HepG2 (cell line): ENCODE results near the gene ENO1. TPM values are rescaled to one million over a fixed set of nuclear protein-coding genes. Genes with fewer than 3 reads are reported as not detected.
A peak's percentile ranks its signal among the peaks of the same experiment; 100 is the strongest.

Experiments
- CHCHD3 ChIP-seq: sonication (generic); formaldehyde crosslinking; IDR thresholded peaks from 2 replicates; pipeline ENCODE4 v1.8.0; 2022; ENCODE audit warnings: mild to moderate bottlenecking, missing genetic modification reagents, moderate library complexity
- DNMT3B ChIP-seq: conservative IDR thresholded peaks from 2 replicates; pipeline ENCODE4 v1.6.1; 2016; ENCODE audit warnings: missing biosample characterization, control low read depth
- IRF9 ChIP-seq: sonication (generic); formaldehyde crosslinking; IDR thresholded peaks from 2 replicates; pipeline ENCODE4 v1.8.0; 2022; ENCODE audit warnings: missing genetic modification reagents, mild to moderate bottlenecking, borderline replicate concordance
- NFE2L1 ChIP-seq: sonication (generic); formaldehyde crosslinking; IDR thresholded peaks from 2 replicates; pipeline ENCODE4 v1.4.0; 2020; ENCODE audit warnings: missing genetic modification reagents, mild to moderate bottlenecking, borderline replicate concordance
- NFIB ChIP-seq: sonication (generic); formaldehyde crosslinking; IDR thresholded peaks from 2 replicates; pipeline ENCODE4 v1.9.0; 2021; ENCODE audit warnings: missing genetic modification reagents, mild to moderate bottlenecking, borderline replicate concordance
- RELA ChIP-seq: sonication (generic); formaldehyde crosslinking; IDR thresholded peaks from 2 replicates; pipeline ENCODE4 v1.4.0; 2020; ENCODE audit warnings: missing genetic modification reagents
- RFX5 ChIP-seq: IDR thresholded peaks from 2 replicates; pipeline ENCODE4 v1.6.1; 2011; ENCODE audit warnings: low read depth, low read length, improper control_type of control experiment
- SMC3 ChIP-seq: IDR thresholded peaks from 2 replicates; pipeline ENCODE4 v1.6.1; 2011; ENCODE audit warnings: low read length, improper control_type of control experiment
- SRF ChIP-seq: IDR thresholded peaks from 2 replicates; pipeline ENCODE4 v1.6.1; 2011; ENCODE audit warnings: mild to moderate bottlenecking, low read depth, low read length, moderate library complexity
- ZNF10 ChIP-seq: sonication (generic); formaldehyde crosslinking; IDR thresholded peaks from 2 replicates; pipeline ENCODE4 v1.4.0; 2020; ENCODE audit warnings: mild to moderate bottlenecking, low read depth, missing genetic modification reagents, borderline replicate concordance
- ZNF225 ChIP-seq: sonication (generic); formaldehyde crosslinking; IDR thresholded peaks from 2 replicates; pipeline ENCODE4 v1.4.0; 2020; ENCODE audit warnings: mild to moderate bottlenecking, missing genetic modification reagents
- ZNF230 ChIP-seq: sonication (generic); formaldehyde crosslinking; IDR thresholded peaks from 2 replicates; pipeline ENCODE4 v1.4.0; 2020; ENCODE audit warnings: mild to moderate bottlenecking, missing genetic modification reagents
- ZNF280D ChIP-seq: sonication (generic); formaldehyde crosslinking; IDR thresholded peaks from 2 replicates; pipeline ENCODE4 v1.5.1; 2020; ENCODE audit warnings: mild to moderate bottlenecking, missing genetic modification reagents
- ZNF580 ChIP-seq: IDR thresholded peaks from 2 replicates; pipeline ENCODE4 v1.6.1; 2016; ENCODE audit warnings: low read depth, borderline replicate concordance
- polyA plus RNA-seq, 8 experiments: library from polyadenylated mRNA; depleted of rRNA in 3 of 8; stranded (reverse) in 7 of 8; unstranded in 1 of 8; fragments of >200 nt; fragmentation: Illumina TruSeq in 4 of 8; extraction: Trizol in 4 of 8; gene quantifications; 2 replicates each; pipeline versions ENCODE4 v1.2.1 to v1.2.3, GENCODE V29; 2011 to 2016; ENCODE audit warnings: low read depth in 4 of 8, missing spikeins in 1 of 8, mixed read lengths in 1 of 8; ENCODE audit not compliant: insufficient read depth in 1 of 8
- total RNA-seq, 5 experiments: library from RNA; depleted of rRNA; stranded (reverse); fragments of >200 nt; fragmentation: Illumina TruSeq; extraction: Trizol; gene quantifications; 2 replicates each; pipeline ENCODE4 v1.2.3, GENCODE V29; 2016; ENCODE audit warnings: low read depth in 1 of 5
- TF ChIP-seq, protein P1 (sequence below): sonication (generic); formaldehyde crosslinking; IDR thresholded peaks from 2 replicates; pipeline ENCODE4 v1.9.0; 2021; ENCODE audit warnings: missing genetic modification reagents, borderline replicate concordance
- TF ChIP-seq, protein P2 (sequence below): sonication (generic); formaldehyde crosslinking; IDR thresholded peaks from 2 replicates; pipeline ENCODE4 v1.9.0; 2021; ENCODE audit warnings: missing genetic modification reagents, mild to moderate bottlenecking, borderline replicate concordance
- TF ChIP-seq, protein P3 (sequence below): sonication (generic); formaldehyde crosslinking; IDR thresholded peaks from 2 replicates; pipeline ENCODE4 v1.5.0; 2020; ENCODE audit warnings: missing genetic modification reagents, mild to moderate bottlenecking, borderline replicate concordance

Gene ENO1
- total and polyA plus RNA-seq, 2 of the 13 experiments (the other 11 are each of a cell fraction or from before 2014, with no cell fraction given): 1,559 to 3,103 TPM

GRCh38 chr1:8878698-8879463, 395 bp upstream of the ENO1 start (continued):
- peak; percentile 78; the same call in 1 of the 2 replicates for TF ChIP-seq ZNF580 (CRISPR knock-in tag)
- TF ChIP-seq ZNF230: no peak
- TF ChIP-seq, protein P1, sequence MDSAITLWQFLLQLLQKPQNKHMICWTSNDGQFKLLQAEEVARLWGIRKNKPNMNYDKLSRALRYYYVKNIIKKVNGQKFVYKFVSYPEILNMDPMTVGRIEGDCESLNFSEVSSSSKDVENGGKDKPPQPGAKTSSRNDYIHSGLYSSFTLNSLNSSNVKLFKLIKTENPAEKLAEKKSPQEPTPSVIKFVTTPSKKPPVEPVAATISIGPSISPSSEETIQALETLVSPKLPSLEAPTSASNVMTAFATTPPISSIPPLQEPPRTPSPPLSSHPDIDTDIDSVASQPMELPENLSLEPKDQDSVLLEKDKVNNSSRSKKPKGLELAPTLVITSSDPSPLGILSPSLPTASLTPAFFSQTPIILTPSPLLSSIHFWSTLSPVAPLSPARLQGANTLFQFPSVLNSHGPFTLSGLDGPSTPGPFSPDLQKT (CRISPR knock-in tag): no peak
- TF ChIP-seq, protein P2, sequence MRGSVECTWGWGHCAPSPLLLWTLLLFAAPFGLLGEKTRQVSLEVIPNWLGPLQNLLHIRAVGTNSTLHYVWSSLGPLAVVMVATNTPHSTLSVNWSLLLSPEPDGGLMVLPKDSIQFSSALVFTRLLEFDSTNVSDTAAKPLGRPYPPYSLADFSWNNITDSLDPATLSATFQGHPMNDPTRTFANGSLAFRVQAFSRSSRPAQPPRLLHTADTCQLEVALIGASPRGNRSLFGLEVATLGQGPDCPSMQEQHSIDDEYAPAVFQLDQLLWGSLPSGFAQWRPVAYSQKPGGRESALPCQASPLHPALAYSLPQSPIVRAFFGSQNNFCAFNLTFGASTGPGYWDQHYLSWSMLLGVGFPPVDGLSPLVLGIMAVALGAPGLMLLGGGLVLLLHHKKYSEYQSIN (CRISPR knock-in tag): peak; percentile 86; the same call in 1 of the 2 replicates
- TF ChIP-seq CHCHD3 (CRISPR knock-in tag): peak; percentile 81; the same call in 1 of the 2 replicates
- TF ChIP-seq RELA: peak; percentile 18; the same call in 1 of the 2 replicates
- TF ChIP-seq DNMT3B (CRISPR knock-in tag): peak; percentile 49
- no peak for TF ChIP-seq NFIB
- no peak for TF ChIP-seq ZNF10 (CRISPR knock-in tag)
- no peak for TF ChIP-seq SMC3
- TF ChIP-seq ZNF280D (CRISPR knock-in tag): no peak; the same call in 1 of the 2 replicates
- TF ChIP-seq ZNF225: peak; percentile 66; the same call in 1 of the 2 replicates
- peak; percentile 98 for TF ChIP-seq IRF9 (CRISPR knock-in tag)
- TF ChIP-seq NFE2L1 (CRISPR knock-in tag): no peak
- TF ChIP-seq, protein P3, sequence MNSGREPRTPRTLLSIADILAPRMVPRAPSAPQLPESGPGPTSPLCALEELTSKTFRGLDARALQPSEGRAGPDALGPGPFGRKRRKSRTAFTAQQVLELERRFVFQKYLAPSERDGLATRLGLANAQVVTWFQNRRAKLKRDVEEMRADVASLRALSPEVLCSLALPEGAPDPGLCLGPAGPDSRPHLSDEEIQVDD: peak; percentile 98
- peak; percentile 74 for TF ChIP-seq SRF
- no peak for TF ChIP-seq RFX5
